Rectal smooth muscle tissue (tissue), 1 donor: ENCODE results near the gene ALG6.
"Not testable (repeated sequence)": the region's sequence is repeated elsewhere in the genome, so short reads cannot be mapped to it uniquely, and the experiment has no call there.

ENCODE experiments used
- H3K27ac ChIP-seq: one replicate; pipeline ENCODE4 v1.7.0; 2013; ENCODE audit warnings: low read depth, low read length, inconsistent platforms
- H3K27me3 ChIP-seq: one replicate; pipeline ENCODE4 v1.7.0; 2013; ENCODE audit warnings: low read length; ENCODE audit not compliant: control insufficient read depth, insufficient read depth
- H3K36me3 ChIP-seq: one replicate; pipeline ENCODE4 v1.7.0; 2013; ENCODE audit warnings: low read length; ENCODE audit not compliant: control insufficient read depth, insufficient read depth
- H3K4me1 ChIP-seq: one replicate; pipeline ENCODE4 v1.7.0; 2013; ENCODE audit warnings: low read length; ENCODE audit not compliant: control insufficient read depth, insufficient read depth
- H3K4me3 ChIP-seq: one replicate; pipeline ENCODE4 v1.7.0; 2013; ENCODE audit warnings: low read length
- H3K9ac ChIP-seq: one replicate; pipeline ENCODE4 v1.7.0; 2013; ENCODE audit warnings: low read length

Gene ALG6

GRCh38 chr1:63405021-63405420, 37.6 kb downstream of the ALG6 start:
- no peaks in the 10 kb centered on the region for H3K4me1 ChIP-seq
- H3K27me3 ChIP-seq, result no peaks in the 10 kb centered on the region
- H3K4me3 ChIP-seq, result no peak overlapping the region
- H3K9ac ChIP-seq, result no peak overlapping the region
- H3K36me3 ChIP-seq, result no peaks in the 10 kb centered on the region
- H3K27ac ChIP-seq, result no peak overlapping the region

- H3K4me1 ChIP-seq, result no peaks in the 10 kb centered on the region
- no peak overlapping the region for H3K9ac ChIP-seq
- H3K27me3 ChIP-seq, result no peaks in the 10 kb centered on the region
- no peak overlapping the region for H3K4me3 ChIP-seq
- H3K27ac ChIP-seq, result no peak overlapping the region
- no peaks in the 10 kb centered on the region for H3K36me3 ChIP-seq
Measured at GRCh38 chr1:63405987-63406386, 38.6 kb downstream of the ALG6 start.

- no peaks in the 10 kb centered on the region for H3K4me1 ChIP-seq
- H3K9ac ChIP-seq, result no peak overlapping the region
- no peaks in the 10 kb centered on the region for H3K36me3 ChIP-seq
- H3K27me3 ChIP-seq, result no peaks in the 10 kb centered on the region
- no peak overlapping the region for H3K27ac ChIP-seq
- no peak overlapping the region for H3K4me3 ChIP-seq
Measured at GRCh38 chr1:63407002-63407401, 39.6 kb downstream of the ALG6 start.

GRCh38 chr1:63408331-63408730, 40.9 kb downstream of the ALG6 start:
- no peak overlapping the region for H3K9ac ChIP-seq
- H3K36me3 ChIP-seq, result no peaks in the 10 kb centered on the region
- H3K27me3 ChIP-seq, result no peaks in the 10 kb centered on the region
- no peak overlapping the region for H3K27ac ChIP-seq
- no peak overlapping the region for H3K4me3 ChIP-seq
- H3K4me1 ChIP-seq, result no peaks in the 10 kb centered on the region

- no peaks in the 10 kb centered on the region for H3K4me1 ChIP-seq
- H3K27ac ChIP-seq, result no peak overlapping the region
- no peak overlapping the region for H3K9ac ChIP-seq
- H3K36me3 ChIP-seq, result no peaks in the 10 kb centered on the region
- no peak overlapping the region for H3K4me3 ChIP-seq
- H3K27me3 ChIP-seq, result no peaks in the 10 kb centered on the region
Measured at GRCh38 chr1:63411066-63411465, 43.6 kb downstream of the ALG6 start.

- no peak overlapping the region for H3K27ac ChIP-seq
- H3K4me1 ChIP-seq, result no peaks in the 10 kb centered on the region
- H3K36me3 ChIP-seq, result no peaks in the 10 kb centered on the region
- H3K4me3 ChIP-seq, result no peak overlapping the region
- H3K27me3 ChIP-seq, result no peaks in the 10 kb centered on the region
- H3K9ac ChIP-seq, result no peak overlapping the region
Measured at GRCh38 chr1:63413394-63413793, 46.0 kb downstream of the ALG6 start.

GRCh38 chr1:63414691-63415365, 47.4 kb downstream of the ALG6 start:
- Histone ChIP-seq H3K9ac (no peak overlapping the region), H3K4me1 (no peaks in the 10 kb centered on the region), H3K27ac (no peak overlapping the region), H3K27me3 (no peaks in the 10 kb centered on the region), H3K4me3 (no peak overlapping the region), H3K36me3 (no peaks in the 10 kb centered on the region)

GRCh38 chr1:63418101-63418500, 50.7 kb downstream of the ALG6 start:
- Histone ChIP-seq H3K4me3 (no peak overlapping the region), H3K27me3 (no peaks in the 10 kb centered on the region), H3K27ac (no peak overlapping the region), H3K9ac (no peak overlapping the region), H3K36me3 (no peaks in the 10 kb centered on the region), H3K4me1 (no peaks in the 10 kb centered on the region)

- not testable (repeated sequence) for H3K36me3 ChIP-seq, H3K4me3 ChIP-seq, H3K4me1 ChIP-seq, H3K27ac ChIP-seq, H3K27me3 ChIP-seq, H3K9ac ChIP-seq
Measured at GRCh38 chr1:63420746-63421145, 53.3 kb downstream of the ALG6 start.

GRCh38 chr1:63423649-63424048, 56.2 kb downstream of the ALG6 start:
- Histone ChIP-seq H3K4me3 (no peak overlapping the region), H3K4me1 (no peaks in the 10 kb centered on the region), H3K27me3 (no peaks in the 10 kb centered on the region), H3K36me3 (no peaks in the 10 kb centered on the region), H3K27ac (no peak overlapping the region), H3K9ac (no peak overlapping the region)

GRCh38 chr1:63428815-63429214, 61.4 kb downstream of the ALG6 start:
- Histone ChIP-seq H3K9ac (no peak overlapping the region), H3K27ac (no peak overlapping the region), H3K4me1 (no peaks in the 10 kb centered on the region), H3K4me3 (no peak overlapping the region), H3K36me3 (peaks cover 6% of the 10 kb centered on the region), H3K27me3 (no peaks in the 10 kb centered on the region)

GRCh38 chr1:63429281-63429680, 61.9 kb downstream of the ALG6 start:
- Histone ChIP-seq H3K4me1 (no peaks in the 10 kb centered on the region), H3K27me3 (no peaks in the 10 kb centered on the region), H3K4me3 (no peak overlapping the region), H3K9ac (no peak overlapping the region), H3K36me3 (peaks cover 6% of the 10 kb centered on the region), H3K27ac (no peak overlapping the region)

- Histone ChIP-seq H3K4me3 (no peak overlapping the region), H3K27ac (no peak overlapping the region), H3K36me3 (no peaks in the 10 kb centered on the region), H3K4me1 (no peaks in the 10 kb centered on the region), H3K9ac (no peak overlapping the region), H3K27me3 (no peaks in the 10 kb centered on the region)
Measured at GRCh38 chr1:63435161-63435560, 67.7 kb downstream of the ALG6 start.
